ENCODE data around the gene IRX1.

IRX1 gene

GRCh38 chr5:3595006-3595961 is at the start of gene IRX1:
Gene IRX1, plus strand, starts transcription at chr5:3595832. Its CDS starts 274 bp downstream, at chr5:3596106.
- DNase-seq, result no peak

DNA sequence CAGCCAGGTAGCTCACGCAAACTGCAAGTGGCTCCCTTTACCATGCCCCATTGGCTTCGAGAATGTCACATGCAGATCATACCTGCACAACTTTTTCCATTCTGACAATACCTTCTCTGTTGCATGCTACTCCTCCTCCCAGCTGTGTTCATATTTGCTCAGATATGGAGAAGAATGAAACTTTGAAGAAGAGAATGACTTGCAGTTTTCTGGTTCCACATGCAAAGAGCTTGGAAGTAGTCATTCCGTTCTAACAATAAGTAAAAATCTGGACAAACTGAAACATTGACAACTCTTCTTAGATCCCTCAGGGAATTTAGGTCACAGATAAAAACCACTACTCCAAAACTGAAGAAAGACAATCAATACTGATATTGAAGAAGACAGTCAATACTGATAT is 49.6 kb upstream of the IRX1 start:
- DNase-seq, result no peak

DNA sequence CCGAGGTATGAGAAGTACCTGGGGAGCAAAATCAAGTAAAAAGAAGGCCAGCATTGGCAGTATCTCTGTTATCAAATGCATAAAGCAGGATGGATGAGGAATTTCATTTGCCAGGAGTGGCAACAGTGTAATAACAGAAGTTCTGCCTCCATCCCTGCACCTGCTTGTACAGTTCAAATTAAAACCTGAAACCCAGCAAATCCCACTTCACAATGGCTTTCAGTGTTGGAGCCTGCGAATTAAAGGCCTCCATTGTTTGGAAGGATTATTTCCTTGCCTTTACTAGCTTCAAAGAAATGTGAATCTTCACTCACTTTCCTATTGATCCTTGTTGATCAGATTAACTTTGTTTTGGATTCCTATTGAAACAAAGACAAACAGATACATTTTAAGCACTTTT is 31.5 kb upstream of the IRX1 start:
- no peak for DNase-seq

DNA sequence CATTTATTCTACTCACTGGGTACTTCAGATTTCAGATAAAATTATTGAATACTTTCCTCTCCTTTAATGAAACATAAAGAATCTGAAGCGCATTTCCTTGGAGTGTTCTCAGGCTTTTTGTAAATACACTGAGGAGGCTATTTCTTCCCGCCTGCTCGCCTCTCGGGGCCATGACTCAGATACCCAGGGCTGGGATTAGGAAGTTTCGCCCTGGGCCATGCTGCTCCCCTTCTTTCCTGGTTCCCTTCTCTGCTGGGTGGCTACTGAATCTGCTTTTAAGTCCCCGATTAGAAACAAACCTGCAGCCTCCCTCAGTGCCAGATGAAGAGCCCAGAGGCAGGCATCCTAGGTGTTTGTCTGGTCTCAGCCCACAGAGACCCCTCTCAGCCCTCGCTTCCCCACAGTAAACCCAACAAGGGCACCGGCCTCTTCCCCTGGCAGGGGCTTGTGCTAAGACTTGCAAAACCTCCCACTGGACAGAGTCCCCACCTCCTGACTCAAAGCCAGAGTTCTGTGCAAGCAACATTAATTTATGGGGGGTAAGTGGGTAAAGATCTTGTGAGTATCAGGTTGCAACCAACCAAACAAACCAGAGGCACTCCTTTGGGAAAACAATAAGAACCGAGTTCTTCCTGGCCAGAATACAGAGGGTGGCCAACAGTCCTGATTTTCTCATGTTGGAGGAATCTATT is 30.7 kb upstream of the IRX1 start:
- DNase-seq, result no peak

DNA sequence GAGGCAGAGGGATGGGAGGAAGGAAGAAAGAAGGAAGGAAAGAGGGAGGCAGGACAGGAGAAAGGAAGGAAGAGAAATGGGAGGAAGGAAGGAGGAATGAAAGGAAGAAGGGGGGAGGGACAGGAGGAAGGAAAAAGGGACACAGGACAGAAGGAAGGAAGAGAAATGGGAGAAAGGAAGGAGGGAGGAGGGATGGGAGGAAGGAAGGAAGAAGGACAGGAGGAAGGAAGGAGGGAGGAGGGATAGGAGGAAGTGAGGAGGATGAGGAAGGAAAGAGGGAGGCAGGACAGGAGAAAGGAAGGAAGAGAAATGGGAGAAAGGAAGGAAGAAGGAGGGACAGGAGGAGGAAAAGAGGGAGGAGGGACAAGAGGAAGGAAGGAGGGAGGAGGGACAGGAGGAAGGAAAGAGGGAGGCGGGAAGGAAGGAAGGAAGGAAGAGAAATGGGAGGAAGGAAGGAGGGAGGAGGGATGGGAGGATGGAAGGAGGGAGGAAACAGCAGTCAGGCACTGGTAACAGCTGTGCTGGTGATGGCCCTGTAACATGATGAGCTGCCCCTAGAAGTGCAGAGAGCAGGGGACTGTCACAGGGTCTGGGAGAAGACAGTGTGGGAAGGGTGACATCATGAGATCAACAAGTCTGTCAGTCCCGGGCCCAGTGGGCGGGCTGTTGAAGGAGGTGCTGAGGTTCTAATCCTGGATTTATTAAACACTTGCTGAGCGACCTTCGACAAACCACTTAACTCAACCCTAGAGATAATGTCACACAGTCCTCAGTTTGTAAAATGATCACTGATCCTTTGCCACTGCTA is 10.7 kb upstream of the IRX1 start:
- DNase-seq, result no peak

GRCh38 chr5:3590161-3590966 is 5.3 kb upstream of the IRX1 start:
- DNase-seq, result no peak

GRCh38 chr5:3590967-3591900 is 4.4 kb upstream of the IRX1 start:
- DNase-seq, result no peak

- DNase-seq, result no peak
These were observed 3.3 kb upstream of the IRX1 start for GRCh38 chr5:3592298-3592697.

- no peak for DNase-seq
These were observed 1.7 kb upstream of the IRX1 start for GRCh38 chr5:3593771-3594509.

DNA sequence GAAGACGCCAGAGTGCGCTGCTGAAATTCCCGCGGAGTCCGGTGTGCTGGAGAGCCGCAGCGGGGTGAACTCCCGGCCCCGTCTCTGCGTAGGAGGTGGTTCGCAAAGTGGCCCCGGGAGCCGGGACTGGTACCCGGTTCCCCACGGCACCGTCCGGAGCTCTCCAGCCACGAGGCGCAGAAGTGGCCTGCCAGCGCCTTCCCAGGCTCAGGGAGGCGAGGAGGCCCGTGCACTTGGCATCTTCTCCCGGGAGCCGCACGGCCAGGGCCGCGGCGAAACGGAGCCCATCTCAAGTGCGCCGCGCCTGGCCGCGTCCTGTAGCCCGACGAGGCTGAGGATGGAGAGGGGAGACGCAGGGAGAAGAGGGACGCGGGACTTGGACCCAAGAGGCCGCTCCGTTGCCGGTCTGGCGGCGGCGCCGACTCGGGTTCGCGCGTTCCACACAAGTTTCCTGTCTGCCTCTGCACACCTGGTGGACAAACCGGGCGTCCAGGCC is 1.1 kb upstream of the IRX1 start:
- no peak for DNase-seq

DNA sequence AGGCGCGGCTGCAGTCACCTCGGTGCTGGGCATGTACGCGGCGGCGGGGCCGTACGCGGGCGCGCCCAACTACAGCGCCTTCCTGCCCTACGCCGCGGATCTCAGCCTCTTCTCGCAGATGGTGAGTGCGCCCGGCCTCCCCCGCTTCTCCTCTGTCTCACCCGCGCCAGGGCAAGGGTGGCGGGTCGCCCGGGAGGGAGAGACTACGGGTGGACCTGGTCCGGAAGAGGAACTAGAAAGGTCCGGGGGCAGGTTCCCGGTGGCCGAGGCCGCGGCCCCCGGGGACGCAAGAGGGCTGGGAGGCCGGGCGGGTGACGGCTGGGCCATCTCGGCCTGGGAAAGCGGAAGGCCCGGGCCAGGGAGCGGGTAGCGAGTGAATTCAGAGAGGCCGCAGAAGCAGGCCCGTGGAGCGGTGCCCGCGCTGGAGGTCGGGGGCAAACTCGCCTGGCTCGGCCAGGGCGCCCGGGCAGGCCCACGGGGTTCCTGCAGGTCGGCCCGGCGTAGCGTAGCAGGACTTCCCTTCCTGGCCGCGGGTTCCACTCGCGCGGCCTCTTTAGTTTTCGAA is 711 bp downstream of the IRX1 start:
- no peak for DNase-seq

DNA sequence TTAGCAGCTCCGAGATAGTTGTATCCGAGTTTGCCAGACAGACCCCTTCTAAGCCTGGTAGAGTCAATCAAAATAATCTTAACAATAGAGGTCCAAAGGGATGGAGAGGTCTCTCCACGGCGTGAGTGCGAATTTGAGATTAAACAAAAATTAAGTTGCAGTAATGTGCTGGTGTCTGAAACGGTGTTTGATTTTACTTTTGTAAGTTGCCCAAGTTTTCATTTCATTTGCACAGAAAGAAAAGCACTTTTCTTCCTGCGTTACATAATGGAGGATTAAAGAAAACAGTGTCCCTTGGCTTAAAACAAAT is 1.2 kb downstream of the IRX1 start:
- DNase-seq, result no peak

GRCh38 chr5:3597167-3598007 is 1.8 kb downstream of the IRX1 start:
- DNase-seq, result no peak

DNA sequence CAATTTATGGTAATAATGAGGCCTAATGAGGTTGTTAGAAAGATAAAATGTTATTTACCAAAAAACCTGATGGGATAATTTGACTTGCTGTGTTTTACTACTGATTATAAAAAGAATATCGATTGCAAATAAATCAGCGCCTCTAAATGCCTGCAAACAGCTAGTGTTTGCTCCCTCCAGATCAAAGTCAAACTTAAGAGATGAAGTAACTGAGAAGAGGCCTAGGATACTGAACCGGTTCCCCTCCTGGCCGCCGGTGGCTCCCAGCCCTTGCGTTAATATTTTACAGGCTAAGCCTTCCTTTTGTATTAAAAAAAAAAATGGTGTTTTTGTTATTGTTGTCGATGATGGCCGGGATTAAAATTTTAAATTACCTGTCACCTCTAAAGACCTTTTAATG is 2.6 kb downstream of the IRX1 start:
- no peak for DNase-seq

DNA sequence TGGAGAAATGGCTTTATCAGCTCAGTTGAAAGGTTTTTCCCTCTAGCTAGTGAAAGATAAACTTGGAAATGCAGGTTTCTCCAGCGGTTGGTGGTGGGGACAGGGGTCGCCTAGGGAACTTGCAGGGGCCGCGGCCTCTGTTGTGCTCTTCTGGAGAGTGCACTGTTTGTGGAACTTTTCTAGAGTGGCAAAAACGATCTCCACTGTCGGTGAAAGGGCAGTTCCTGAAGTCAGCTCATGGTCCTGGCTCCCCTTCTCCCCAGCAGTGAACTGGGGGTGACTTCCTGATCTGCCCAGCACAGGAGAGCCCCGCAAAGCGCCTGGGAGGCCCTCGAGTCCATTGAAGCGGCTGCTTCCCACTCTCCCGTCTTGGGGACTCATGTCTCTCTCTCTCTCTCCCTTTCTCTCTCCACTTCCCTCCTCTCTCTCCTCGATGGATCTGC is 3.2 kb downstream of the IRX1 start:
- no peak for DNase-seq

DNA sequence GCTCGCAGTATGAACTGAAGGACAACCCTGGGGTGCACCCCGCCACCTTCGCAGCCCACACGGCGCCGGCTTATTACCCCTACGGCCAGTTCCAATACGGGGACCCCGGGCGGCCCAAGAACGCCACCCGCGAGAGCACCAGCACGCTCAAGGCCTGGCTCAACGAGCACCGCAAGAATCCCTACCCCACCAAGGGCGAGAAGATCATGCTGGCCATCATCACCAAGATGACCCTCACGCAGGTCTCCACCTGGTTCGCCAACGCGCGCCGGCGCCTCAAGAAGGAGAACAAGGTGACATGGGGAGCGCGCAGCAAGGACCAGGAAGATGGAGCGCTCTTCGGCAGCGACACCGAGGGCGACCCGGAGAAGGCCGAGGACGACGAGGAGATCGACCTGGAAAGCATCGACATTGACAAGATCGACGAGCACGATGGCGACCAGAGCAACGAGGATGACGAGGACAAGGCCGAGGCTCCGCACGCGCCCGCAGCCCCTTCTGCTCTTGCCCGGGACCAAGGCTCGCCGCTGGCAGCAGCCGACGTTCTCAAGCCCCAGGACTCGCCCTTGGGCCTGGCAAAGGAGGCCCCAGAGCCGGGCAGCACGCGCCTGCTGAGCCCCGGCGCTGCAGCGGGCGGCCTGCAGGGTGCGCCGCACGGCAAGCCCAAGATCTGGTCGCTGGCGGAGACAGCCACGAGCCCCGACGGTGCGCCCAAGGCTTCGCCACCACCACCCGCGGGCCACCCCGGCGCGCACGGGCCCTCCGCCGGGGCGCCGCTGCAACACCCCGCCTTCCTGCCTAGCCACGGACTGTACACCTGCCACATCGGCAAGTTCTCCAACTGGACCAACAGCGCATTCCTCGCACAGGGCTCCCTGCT is 3.8 kb downstream of the IRX1 start:
- DNase-seq, result no peak

GRCh38 chr5:3600106-3601060 is 4.8 kb downstream of the IRX1 start:
- no peak for DNase-seq

Data from stimulated activated CD4-positive, alpha-beta T cell treated with anti-CD3 and anti-CD28 coated beads, Interleukin-4, amount 100 ng/mL, for 4 hours (primary cell).